ACC112 (cell line): ENCODE data around the gene TSPAN9.

Source experiments
- H2AFZ ChIP-seq: fragments of 200-600 bp; sonication (generic); one replicate; pipeline ENCODE4 v1.6.0; 2017; ENCODE audit warnings: antibody characterized with exemption, low read length; ENCODE audit not compliant: unreplicated experiment
- H3K27ac ChIP-seq: fragments of 200-600 bp; sonication (generic); 2 replicates; pipeline ENCODE4 v1.5.1; 2014; ENCODE audit warnings: low read depth, mild to moderate bottlenecking, antibody characterized with exemption, low read length, moderate library complexity
- H3K27me3 ChIP-seq: fragments of 200-600 bp; sonication (generic); 2 replicates; pipeline ENCODE4 v1.6.1; 2014; ENCODE audit warnings: mild to moderate bottlenecking, antibody characterized with exemption, low read length, moderate library complexity, mixed read lengths; ENCODE audit not compliant: insufficient read depth
- H3K36me3 ChIP-seq: fragments of 200-600 bp; sonication (generic); 2 replicates; pipeline ENCODE4 v1.6.1; 2016; ENCODE audit warnings: mild to moderate bottlenecking, antibody characterized with exemption, low read length, moderate library complexity, mixed read lengths; ENCODE audit not compliant: insufficient read depth
- H3K4me1 ChIP-seq: fragments of 200-600 bp; sonication (generic); one replicate; pipeline ENCODE4 v1.6.1; 2016; ENCODE audit warnings: low read length, mixed read lengths; ENCODE audit not compliant: insufficient read depth, unreplicated experiment, control insufficient read depth
- H3K4me3 ChIP-seq: fragments of 200-600 bp; sonication (generic); 2 replicates; pipeline ENCODE4 v1.5.1; 2014; ENCODE audit warnings: mild to moderate bottlenecking, low read depth, low read length
- H3K79me2 ChIP-seq: fragments of 200-600 bp; sonication (generic); one replicate; pipeline ENCODE4 v1.6.0; 2016; ENCODE audit warnings: low read length; ENCODE audit not compliant: control insufficient read depth, unreplicated experiment, insufficient read depth

TSPAN9 gene

GRCh38 chr12:3269594-3269993 lies 192.4 kb downstream of the TSPAN9 start:
- H2AFZ ChIP-seq, result no peak overlapping the region
- no peaks in the 10 kb centered on the region for H3K27me3 ChIP-seq
- H3K4me3 ChIP-seq, result no peak overlapping the region
- no peak overlapping the region for H3K27ac ChIP-seq
- no peaks in the 10 kb centered on the region for H3K4me1 ChIP-seq
- no peaks in the 10 kb centered on the region for H3K79me2 ChIP-seq
- H3K36me3 ChIP-seq, result no peaks in the 10 kb centered on the region

- Histone ChIP-seq H3K27me3 (no peaks in the 10 kb centered on the region), H2AFZ (no peak overlapping the region), H3K4me3 (no peak overlapping the region), H3K27ac (no peak overlapping the region), H3K36me3 (no peaks in the 10 kb centered on the region), H3K79me2 (no peaks in the 10 kb centered on the region), H3K4me1 (no peaks in the 10 kb centered on the region)
These were observed 194.0 kb downstream of the TSPAN9 start for GRCh38 chr12:3271146-3271545.

GRCh38 chr12:3271639-3272038 lies 194.5 kb downstream of the TSPAN9 start:
- no peaks in the 10 kb centered on the region for H3K36me3 ChIP-seq
- no peaks in the 10 kb centered on the region for H3K4me1 ChIP-seq
- H3K27ac ChIP-seq, result no peak overlapping the region
- H2AFZ ChIP-seq, result no peak overlapping the region
- no peaks in the 10 kb centered on the region for H3K27me3 ChIP-seq
- no peaks in the 10 kb centered on the region for H3K79me2 ChIP-seq
- no peak overlapping the region for H3K4me3 ChIP-seq

- no peak overlapping the region for H3K4me3 ChIP-seq
- no peak overlapping the region for H2AFZ ChIP-seq
- no peaks in the 10 kb centered on the region for H3K79me2 ChIP-seq
- no peaks in the 10 kb centered on the region for H3K4me1 ChIP-seq
- no peaks in the 10 kb centered on the region for H3K36me3 ChIP-seq
- H3K27me3 ChIP-seq, result no peaks in the 10 kb centered on the region
- H3K27ac ChIP-seq, result no peak overlapping the region
These were observed 195.8 kb downstream of the TSPAN9 start for GRCh38 chr12:3272958-3273357.

- Histone ChIP-seq H2AFZ (no peak overlapping the region), H3K27ac (no peak overlapping the region), H3K27me3 (no peaks in the 10 kb centered on the region), H3K36me3 (no peaks in the 10 kb centered on the region), H3K4me3 (no peak overlapping the region), H3K79me2 (no peaks in the 10 kb centered on the region), H3K4me1 (no peaks in the 10 kb centered on the region)
These were observed 196.3 kb downstream of the TSPAN9 start for GRCh38 chr12:3273409-3273853.

GRCh38 chr12:3274664-3275063 lies 197.5 kb downstream of the TSPAN9 start:
- Histone ChIP-seq H3K27ac (no peak overlapping the region), H3K36me3 (no peaks in the 10 kb centered on the region), H3K4me3 (no peak overlapping the region), H2AFZ (no peak overlapping the region), H3K79me2 (no peaks in the 10 kb centered on the region), H3K27me3 (no peaks in the 10 kb centered on the region), H3K4me1 (no peaks in the 10 kb centered on the region)

GRCh38 chr12:3275171-3276041 lies 198.2 kb downstream of the TSPAN9 start:
- H3K36me3 ChIP-seq, result no peaks in the 10 kb centered on the region
- no peak overlapping the region for H3K27ac ChIP-seq
- H3K4me3 ChIP-seq, result no peak overlapping the region
- H2AFZ ChIP-seq, result no peak overlapping the region
- no peaks in the 10 kb centered on the region for H3K4me1 ChIP-seq
- H3K27me3 ChIP-seq, result no peaks in the 10 kb centered on the region
- no peaks in the 10 kb centered on the region for H3K79me2 ChIP-seq

GRCh38 chr12:3276226-3276625 lies 199.0 kb downstream of the TSPAN9 start:
- Histone ChIP-seq H3K36me3 (no peaks in the 10 kb centered on the region), H3K27me3 (no peaks in the 10 kb centered on the region), H3K79me2 (no peaks in the 10 kb centered on the region), H3K4me3 (no peak overlapping the region), H3K27ac (no peak overlapping the region), H2AFZ (no peak overlapping the region), H3K4me1 (no peaks in the 10 kb centered on the region)

- Histone ChIP-seq H3K27me3 (no peaks in the 10 kb centered on the region), H3K4me1 (no peaks in the 10 kb centered on the region), H2AFZ (no peak overlapping the region), H3K36me3 (no peaks in the 10 kb centered on the region), H3K27ac (no peak overlapping the region), H3K79me2 (no peaks in the 10 kb centered on the region), H3K4me3 (no peak overlapping the region)
These were observed 200.2 kb downstream of the TSPAN9 start for GRCh38 chr12:3277306-3277943.

GRCh38 chr12:3278681-3279414 lies 201.7 kb downstream of the TSPAN9 start:
- no peak overlapping the region for H3K4me3 ChIP-seq
- H3K79me2 ChIP-seq, result no peaks in the 10 kb centered on the region
- no peak overlapping the region for H3K27ac ChIP-seq
- H3K27me3 ChIP-seq, result no peaks in the 10 kb centered on the region
- no peak overlapping the region for H2AFZ ChIP-seq
- H3K36me3 ChIP-seq, result no peaks in the 10 kb centered on the region
- H3K4me1 ChIP-seq, result no peaks in the 10 kb centered on the region
